IPS DF 6.9 (cell line): ENCODE measurements around the gene PDZD4.

ENCODE experiments used
- DNase-seq: peaks from one replicate; pipeline ENCODE4 v3.0.0-alpha.2; 2013; ENCODE audit warnings: low read depth, low spot score
- H3K27ac ChIP-seq: one replicate; pipeline ENCODE4 v1.5.1; 2013; ENCODE audit warnings: low read length, control low read depth
- H3K27me3 ChIP-seq: 2 replicates; pipeline ENCODE4 v1.6.1; 2013; ENCODE audit warnings: mild to moderate bottlenecking, low read length; ENCODE audit not compliant: control insufficient read depth, insufficient read depth
- H3K36me3 ChIP-seq: 2 replicates; pipeline ENCODE4 v1.6.1; 2013; ENCODE audit warnings: low read length; ENCODE audit not compliant: control insufficient read depth, insufficient read depth
- H3K4me1 ChIP-seq: 2 replicates; pipeline ENCODE4 v1.6.1; 2013; ENCODE audit warnings: low read length; ENCODE audit not compliant: control insufficient read depth, insufficient read depth
- H3K4me3 ChIP-seq: 2 replicates; pipeline ENCODE4 v1.5.1; 2013; ENCODE audit warnings: mild to moderate bottlenecking, low read length
- H3K9me3 ChIP-seq: 2 replicates; pipeline ENCODE4 v1.6.1; 2013; ENCODE audit warnings: low read length, inconsistent platforms; ENCODE audit not compliant: control insufficient read depth, insufficient read depth
- WGBS: extraction: QIAGEN DNeasy Blood & Tissue Kit; methylation state at CpG from one replicate; pipeline ENCODE4 v1.1.7; 2013; ENCODE audit warnings: mixed read lengths, missing lambda C conversion rate; ENCODE audit not compliant: insufficient read length, insufficient coverage; 5-methylcytosine and 5-hydroxymethylcytosine counted together

PDZD4 gene

GRCh38 chrX:153797415-153798015 is 32.8 kb downstream of the PDZD4 start:
- Histone ChIP-seq H3K4me3 (no peak overlapping the region), H3K36me3 (peaks cover 14% of the 10 kb centered on the region), H3K27ac (no peak overlapping the region), H3K9me3 (no peaks in the 10 kb centered on the region), H3K27me3 (no peaks in the 10 kb centered on the region), H3K4me1 (peaks cover 2% of the 10 kb centered on the region; the same call in 1 of the 2 replicates)
- DNase-seq = no peak
- WGBS = no CpG with 5 or more reads among the region's 15 CpGs

GRCh38 chrX:153794897-153795816 is 35.2 kb downstream of the PDZD4 start:
- no CpG with 5 or more reads among the region's 47 CpGs for WGBS
- Histone ChIP-seq H3K36me3 (peaks cover 13% of the 10 kb centered on the region), H3K9me3 (no peaks in the 10 kb centered on the region), H3K4me3 (peak overlapping the region; percentile 57; the same call in 1 of the 2 replicates), H3K27ac (no peak overlapping the region), H3K4me1 (0 out of 2 replicates have a peak, but pooled peaks cover 2% of the 10 kb centered on the region), H3K27me3 (no peaks in the 10 kb centered on the region)
- no peak for DNase-seq

GRCh38 chrX:153794018-153794896 is 36.1 kb downstream of the PDZD4 start, which contains the start of the genes IDH3G and SSR4:
Gene IDH3G, minus strand, starts transcription at chrX:153794375. Its CDS starts 49 bp downstream, at chrX:153794326.
Gene SSR4, plus strand, starts transcription at chrX:153794668. Its CDS starts 20 bp downstream, at chrX:153794688.
- H3K36me3 ChIP-seq = peaks cover 11% of the 10 kb centered on the region

GRCh38 chrX:153793291-153793690 is 37.1 kb downstream of the PDZD4 start:
- peaks cover 7% of the 10 kb centered on the region for H3K36me3 ChIP-seq
- WGBS = no CpG with 5 or more reads among the region's 7 CpGs

More at GRCh38 chrX:153794018-153794896, 36.1 kb downstream of the PDZD4 start, which contains the start of the genes IDH3G and SSR4:
- H3K27ac ChIP-seq = no peak within 1 kb of the TSS
- DNase-seq = peak; percentile 67
- no CpG with 5 or more reads among the region's 92 CpGs for WGBS
- H3K9me3 ChIP-seq = no peaks in the 10 kb centered on the region
- H3K4me1 ChIP-seq = 0 out of 2 replicates have a peak, but pooled peaks cover 2% of the 10 kb centered on the region
- H3K4me3 ChIP-seq = peak within 1 kb of the TSS; percentile 57; the same call in 1 of the 2 replicates
- no peaks in the 10 kb centered on the region for H3K27me3 ChIP-seq

GRCh38 chrX:153792368-153792767 is 38.0 kb downstream of the PDZD4 start:
- Histone ChIP-seq H3K9me3 (no peaks in the 10 kb centered on the region), H3K4me1 (0 out of 2 replicates have a peak, but pooled peaks cover 2% of the 10 kb centered on the region), H3K27ac (no peak overlapping the region), H3K27me3 (no peaks in the 10 kb centered on the region), H3K36me3 (peaks cover 4% of the 10 kb centered on the region), H3K4me3 (no peak overlapping the region)
- WGBS = no CpG with 5 or more reads among the region's 6 CpGs
- no peak for DNase-seq

More at GRCh38 chrX:153793291-153793690, 37.1 kb downstream of the PDZD4 start:
- Histone ChIP-seq H3K27ac (no peak overlapping the region), H3K4me1 (0 out of 2 replicates have a peak, but pooled peaks cover 2% of the 10 kb centered on the region), H3K4me3 (peak overlapping the region; percentile 57; the same call in 1 of the 2 replicates), H3K9me3 (no peaks in the 10 kb centered on the region), H3K27me3 (no peaks in the 10 kb centered on the region)
- DNase-seq = no peak

GRCh38 chrX:153791104-153791852 is 39.1 kb downstream of the PDZD4 start:
- H3K4me1 ChIP-seq = 0 out of 2 replicates have a peak, but pooled peaks cover 2% of the 10 kb centered on the region
- no peak overlapping the region for H3K4me3 ChIP-seq
- no peak overlapping the region for H3K27ac ChIP-seq
- DNase-seq = no peak
- H3K27me3 ChIP-seq = no peaks in the 10 kb centered on the region
- WGBS = no CpG with 5 or more reads among the region's 17 CpGs
- peaks cover 1% of the 10 kb centered on the region for H3K36me3 ChIP-seq
- H3K9me3 ChIP-seq = no peaks in the 10 kb centered on the region

- Histone ChIP-seq H3K9me3 (no peaks in the 10 kb centered on the region), H3K36me3 (peaks cover 7% of the 10 kb centered on the region), H3K27ac (no peak overlapping the region), H3K27me3 (no peaks in the 10 kb centered on the region), H3K4me1 (no peaks in the 10 kb centered on the region), H3K4me3 (no peak overlapping the region)
- no peak for DNase-seq
- WGBS = no CpG with 5 or more reads among the region's 12 CpGs
Measured at GRCh38 chrX:153789654-153790053, 40.7 kb downstream of the PDZD4 start.

- no peak overlapping the region for H3K4me3 ChIP-seq
- no peak overlapping the region for H3K27ac ChIP-seq
- no peaks in the 10 kb centered on the region for H3K27me3 ChIP-seq
- peaks cover 9% of the 10 kb centered on the region for H3K36me3 ChIP-seq
- no peaks in the 10 kb centered on the region for H3K4me1 ChIP-seq
- no peak for DNase-seq
- no CpG with 5 or more reads among the region's 15 CpGs for WGBS
- H3K9me3 ChIP-seq = no peaks in the 10 kb centered on the region
Measured at GRCh38 chrX:153786669-153787068, 43.7 kb downstream of the PDZD4 start.

GRCh38 chrX:153784325-153784967 is 45.9 kb downstream of the PDZD4 start:
- Histone ChIP-seq H3K36me3 (peaks cover 9% of the 10 kb centered on the region), H3K9me3 (no peaks in the 10 kb centered on the region), H3K4me1 (no peaks in the 10 kb centered on the region), H3K27ac (no peak overlapping the region), H3K4me3 (no peak overlapping the region), H3K27me3 (no peaks in the 10 kb centered on the region)
- no peak for DNase-seq
- WGBS = no CpG with 5 or more reads among the region's 27 CpGs
